OCI-LY3 (cell line): Measurements from ENCODE around the gene ZHX3.

Experiments
- H2AFZ ChIP-seq: fragments of 200-600, 300-600 bp; shearing (Covaris generic); 2 replicates; pipeline ENCODE4 v1.6.0; 2014; ENCODE audit warnings: antibody characterized with exemption, low read depth, low read length
- H3K27ac ChIP-seq: fragments of 200-600, 300-600 bp; sonication (generic); 2 replicates; pipeline ENCODE4 v1.5.1; 2014; ENCODE audit warnings: mild to moderate bottlenecking, low read length, moderate library complexity, mixed read lengths
- H3K27me3 ChIP-seq: fragments of 200-600, 300-600 bp; sonication (generic); 2 replicates; pipeline ENCODE4 v1.6.1; 2014; ENCODE audit warnings: low read depth, low read length, mixed read lengths
- H3K36me3 ChIP-seq: fragments of 200-600, 300-600 bp; sonication (generic); replicated peaks from 2 replicates; pipeline ENCODE3; 2014; ENCODE audit warnings: low read depth, low read length, mixed read lengths
- H3K4me1 ChIP-seq: fragments of 300-600, 200-600 bp; sonication (generic); 2 replicates; pipeline ENCODE4 v1.6.1; 2014; ENCODE audit warnings: low read length, mixed read lengths
- H3K4me2 ChIP-seq: fragments of 200-600, 300-600 bp; sonication (generic); 2 replicates; pipeline ENCODE4 v1.6.1; 2014; ENCODE audit warnings: low read length, mixed read lengths
- H3K4me3 ChIP-seq: fragments of 300-600, 200-600 bp; sonication (generic); 2 replicates; pipeline ENCODE4 v1.5.1; 2014; ENCODE audit warnings: antibody characterized with exemption, mild to moderate bottlenecking, low read length, moderate library complexity
- H3K79me2 ChIP-seq: fragments of 300-600, 200-600 bp; shearing (Covaris generic); 2 replicates; pipeline ENCODE4 v1.6.1; 2014; ENCODE audit warnings: mild to moderate bottlenecking, low read length, mixed read lengths
- H3K9ac ChIP-seq: fragments of 300-600, 200-600 bp; shearing (Covaris generic); 2 replicates; pipeline ENCODE4 v1.6.0; 2014; ENCODE audit warnings: mild to moderate bottlenecking, low read length, moderate library complexity
- H3K9me3 ChIP-seq: fragments of 200-600, 300-600 bp; shearing (Covaris generic); 2 replicates; pipeline ENCODE4 v1.6.1; 2014; ENCODE audit warnings: low read length, mixed read lengths; ENCODE audit not compliant: insufficient read depth
- H4K20me1 ChIP-seq: fragments of 200-600, 300-600 bp; sonication (generic); 2 replicates; pipeline ENCODE4 v1.6.1; 2016; ENCODE audit warnings: low read length, mixed read lengths; ENCODE audit not compliant: insufficient read depth
- CTCF ChIP-seq: fragments of 200-600, 300-600 bp; sonication (generic); IDR thresholded peaks from 2 replicates; pipeline ENCODE4 v1.5.1; 2014; ENCODE audit warnings: antibody characterized with exemption, low read length, low read depth
- EZH2phosphoT487 ChIP-seq: fragments of 200-600 bp; shearing (Covaris generic); IDR thresholded peaks from 2 replicates; pipeline ENCODE4 v1.6.1; 2018; ENCODE audit warnings: antibody characterized with exemption, mixed run types, low read depth

Gene ZHX3

GRCh38 chr20:41317546-41318270, at the start of gene ZHX3:
Gene ZHX3 (minus strand): TSS chr20:41317731. CDS start chr20:41204916, 112,815 bp downstream.
- no peaks in the 10 kb centered on the region for H4K20me1 ChIP-seq
- no peak within 1 kb of the TSS for H3K27ac ChIP-seq
- H3K36me3 ChIP-seq: no peaks in the 10 kb centered on the region
- H3K4me2 ChIP-seq: peak within 1 kb of the TSS; percentile 94
- H3K9me3 ChIP-seq: no peaks in the 10 kb centered on the region
- H2AFZ ChIP-seq: peak within 1 kb of the TSS; percentile 88
- peak within 1 kb of the TSS; percentile 81 for H3K4me3 ChIP-seq
- TF ChIP-seq CTCF: no peak
- TF ChIP-seq EZH2phosphoT487: no peak
- peaks cover 25% of the 10 kb centered on the region for H3K4me1 ChIP-seq
- H3K79me2 ChIP-seq: no peaks in the 10 kb centered on the region
- H3K9ac ChIP-seq: peak within 1 kb of the TSS; percentile 65
- peaks cover 25% of the 10 kb centered on the region for H3K27me3 ChIP-seq

GRCh38 chr20:41367393-41367695, 49.8 kb upstream of the ZHX3 start:
- H3K27me3 ChIP-seq: 0 out of 2 replicates have a peak, but pooled peaks cover 3% of the 10 kb centered on the region

GRCh38 chr20:41366546-41367392, 49.2 kb upstream of the ZHX3 start, which contains the start of gene EMILIN3:
Gene EMILIN3 (minus strand): TSS chr20:41366818. CDS start chr20:41366634, 184 bp downstream.
- Histone ChIP-seq H3K27ac (no peak within 1 kb of the TSS), H3K9ac (no peak within 1 kb of the TSS), H3K79me2 (no peaks in the 10 kb centered on the region), H3K27me3 (0 out of 2 replicates have a peak, but pooled peaks cover 3% of the 10 kb centered on the region), H3K4me3 (no peak within 1 kb of the TSS), H3K4me1 (peaks cover 15% of the 10 kb centered on the region), H3K4me2 (no peak within 1 kb of the TSS), H3K36me3 (no peaks in the 10 kb centered on the region), H4K20me1 (no peaks in the 10 kb centered on the region), H3K9me3 (no peaks in the 10 kb centered on the region), H2AFZ (no peak within 1 kb of the TSS)
- TF ChIP-seq EZH2phosphoT487 (no peak), CTCF (no peak)

More at GRCh38 chr20:41367393-41367695, 49.8 kb upstream of the ZHX3 start:
- no peaks in the 10 kb centered on the region for H3K9me3 ChIP-seq
- H3K9ac ChIP-seq: no peak overlapping the region
- no peak for TF ChIP-seq CTCF
- TF ChIP-seq EZH2phosphoT487: no peak
- no peaks in the 10 kb centered on the region for H3K79me2 ChIP-seq
- no peak overlapping the region for H3K4me3 ChIP-seq
- no peaks in the 10 kb centered on the region for H4K20me1 ChIP-seq
- no peak overlapping the region for H2AFZ ChIP-seq
- no peak overlapping the region for H3K27ac ChIP-seq
- no peak overlapping the region for H3K4me2 ChIP-seq
- peaks cover 15% of the 10 kb centered on the region for H3K4me1 ChIP-seq
- H3K36me3 ChIP-seq: no peaks in the 10 kb centered on the region

GRCh38 chr20:41365777-41366545, 48.4 kb upstream of the ZHX3 start:
- no peak overlapping the region for H3K4me2 ChIP-seq
- no peak overlapping the region for H2AFZ ChIP-seq
- H3K79me2 ChIP-seq: no peaks in the 10 kb centered on the region
- H3K4me1 ChIP-seq: peaks cover 15% of the 10 kb centered on the region
- no peaks in the 10 kb centered on the region for H3K36me3 ChIP-seq
- no peaks in the 10 kb centered on the region for H3K9me3 ChIP-seq
- H4K20me1 ChIP-seq: no peaks in the 10 kb centered on the region
- no peak overlapping the region for H3K4me3 ChIP-seq
- H3K27me3 ChIP-seq: no peaks in the 10 kb centered on the region
- no peak overlapping the region for H3K9ac ChIP-seq
- TF ChIP-seq EZH2phosphoT487 (no peak), CTCF (no peak)
- H3K27ac ChIP-seq: no peak overlapping the region
